Parathyroid adenoma (tissue), 2 donors: ENCODE measurements around the gene C17orf78.

Source experiments
- H2AFZ ChIP-seq: fragments of 300-600 bp; sonication (generic); one replicate; pipeline ENCODE4 v1.7.0; 2017; ENCODE audit warnings: antibody characterized with exemption, mild to moderate bottlenecking
- H3K27ac ChIP-seq: fragments of 300-600 bp; sonication (generic); one replicate; pipeline ENCODE4 v1.7.0; 2017
- H3K27me3 ChIP-seq: fragments of 300-600 bp; sonication (generic); one replicate; pipeline ENCODE4 v1.7.0; 2017; ENCODE audit warnings: low read length; ENCODE audit not compliant: control insufficient read depth, insufficient read depth
- H3K36me3 ChIP-seq: fragments of 300-600 bp; sonication (generic); one replicate; pipeline ENCODE4 v1.7.0; 2017; ENCODE audit warnings: low read length; ENCODE audit not compliant: control insufficient read depth, insufficient read depth
- H3K4me1 ChIP-seq: fragments of 300-600 bp; sonication (generic); one replicate; pipeline ENCODE4 v1.7.0; 2017; ENCODE audit warnings: control low read depth
- H3K4me2 ChIP-seq: fragments of 300-600 bp; sonication (generic); one replicate; pipeline ENCODE4 v1.7.0; 2017; ENCODE audit warnings: low read length
- H3K4me3 ChIP-seq: fragments of 300-600 bp; sonication (generic); one replicate; pipeline ENCODE4 v1.7.0; 2017; ENCODE audit warnings: low read depth, low read length
- H3K79me2 ChIP-seq: fragments of 300-600 bp; sonication (generic); one replicate; pipeline ENCODE4 v1.7.0; 2017; ENCODE audit warnings: control low read depth
- H3K9ac ChIP-seq: fragments of 300-600 bp; sonication (generic); one replicate; pipeline ENCODE4 v1.7.0; 2017; ENCODE audit warnings: mild to moderate bottlenecking
- H3K9me3 ChIP-seq: fragments of 300-600 bp; sonication (generic); one replicate; pipeline ENCODE4 v1.7.0; 2017; ENCODE audit warnings: low read length; ENCODE audit not compliant: control insufficient read depth
- TF ChIP-seq, protein P1 (sequence below): fragments of 300-600 bp; sonication (generic); IDR thresholded peaks from one replicate; pipeline ENCODE4 v1.7.0; 2017; ENCODE audit warnings: antibody characterized with exemption, mild to moderate bottlenecking
- donor health status: primary hyperparathyroidism.

The C17orf78 gene

DNA sequence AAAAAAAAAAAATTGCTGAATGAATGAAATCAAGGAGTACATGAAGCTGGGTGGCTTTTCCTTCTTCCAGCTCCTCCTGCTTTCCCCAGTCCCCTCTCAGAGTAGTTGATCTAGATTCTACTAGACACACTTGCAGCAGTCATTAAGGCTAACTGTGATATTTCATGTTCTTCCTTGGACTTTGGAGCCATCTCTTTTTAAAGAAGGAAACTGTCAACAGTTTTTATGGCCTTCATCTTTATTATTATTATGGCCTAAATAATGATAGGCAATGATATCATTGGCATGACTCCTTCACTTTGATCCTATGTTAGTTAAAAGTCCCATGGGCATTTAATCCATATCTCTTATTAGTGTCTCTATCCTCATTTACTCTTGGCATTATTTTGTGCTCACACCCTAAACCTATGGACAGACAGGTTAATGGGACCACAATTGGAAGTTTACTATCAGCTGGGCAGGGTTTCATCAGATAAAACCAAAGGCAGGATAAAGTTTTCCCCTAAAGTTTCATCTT, 9.7 kb downstream of the C17orf78 start:
- Histone ChIP-seq H3K79me2 (no peaks in the 10 kb centered on the region), H2AFZ (no peak overlapping the region), H3K4me1 (no peaks in the 10 kb centered on the region), H3K4me2 (no peak overlapping the region), H3K4me3 (no peak overlapping the region), H3K27ac (no peak overlapping the region), H3K9ac (no peak overlapping the region), H3K9me3 (no peaks in the 10 kb centered on the region), H3K36me3 (no peaks in the 10 kb centered on the region), H3K27me3 (no peaks in the 10 kb centered on the region)
- TF ChIP-seq, protein P1, sequence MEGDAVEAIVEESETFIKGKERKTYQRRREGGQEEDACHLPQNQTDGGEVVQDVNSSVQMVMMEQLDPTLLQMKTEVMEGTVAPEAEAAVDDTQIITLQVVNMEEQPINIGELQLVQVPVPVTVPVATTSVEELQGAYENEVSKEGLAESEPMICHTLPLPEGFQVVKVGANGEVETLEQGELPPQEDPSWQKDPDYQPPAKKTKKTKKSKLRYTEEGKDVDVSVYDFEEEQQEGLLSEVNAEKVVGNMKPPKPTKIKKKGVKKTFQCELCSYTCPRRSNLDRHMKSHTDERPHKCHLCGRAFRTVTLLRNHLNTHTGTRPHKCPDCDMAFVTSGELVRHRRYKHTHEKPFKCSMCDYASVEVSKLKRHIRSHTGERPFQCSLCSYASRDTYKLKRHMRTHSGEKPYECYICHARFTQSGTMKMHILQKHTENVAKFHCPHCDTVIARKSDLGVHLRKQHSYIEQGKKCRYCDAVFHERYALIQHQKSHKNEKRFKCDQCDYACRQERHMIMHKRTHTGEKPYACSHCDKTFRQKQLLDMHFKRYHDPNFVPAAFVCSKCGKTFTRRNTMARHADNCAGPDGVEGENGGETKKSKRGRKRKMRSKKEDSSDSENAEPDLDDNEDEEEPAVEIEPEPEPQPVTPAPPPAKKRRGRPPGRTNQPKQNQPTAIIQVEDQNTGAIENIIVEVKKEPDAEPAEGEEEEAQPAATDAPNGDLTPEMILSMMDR: no peak

DNA sequence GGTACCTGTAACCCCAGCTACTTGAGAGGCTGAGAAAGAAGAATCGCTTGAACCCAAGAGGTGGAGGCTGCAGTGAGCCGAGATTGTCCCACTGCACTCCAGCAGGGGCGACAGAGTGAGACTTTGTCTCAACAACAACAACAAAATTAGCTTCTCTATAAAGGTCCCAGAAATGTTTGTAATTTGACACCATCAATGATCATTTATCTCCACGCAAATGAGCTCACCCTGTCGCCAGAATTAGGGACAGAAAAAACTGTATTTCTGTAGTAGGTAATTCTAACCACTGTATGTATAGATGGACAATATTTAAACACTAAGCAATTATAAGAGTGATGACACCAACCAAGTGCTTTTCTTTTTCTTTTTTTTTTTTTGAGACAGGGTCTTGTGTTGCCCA, 10.7 kb downstream of the C17orf78 start:
- Histone ChIP-seq H2AFZ (no peak overlapping the region), H3K9me3 (no peaks in the 10 kb centered on the region), H3K27ac (no peak overlapping the region), H3K4me2 (no peak overlapping the region), H3K4me3 (no peak overlapping the region), H3K27me3 (no peaks in the 10 kb centered on the region), H3K79me2 (no peaks in the 10 kb centered on the region), H3K9ac (no peak overlapping the region), H3K4me1 (no peaks in the 10 kb centered on the region), H3K36me3 (no peaks in the 10 kb centered on the region)
- TF ChIP-seq, protein P1: no peak

DNA sequence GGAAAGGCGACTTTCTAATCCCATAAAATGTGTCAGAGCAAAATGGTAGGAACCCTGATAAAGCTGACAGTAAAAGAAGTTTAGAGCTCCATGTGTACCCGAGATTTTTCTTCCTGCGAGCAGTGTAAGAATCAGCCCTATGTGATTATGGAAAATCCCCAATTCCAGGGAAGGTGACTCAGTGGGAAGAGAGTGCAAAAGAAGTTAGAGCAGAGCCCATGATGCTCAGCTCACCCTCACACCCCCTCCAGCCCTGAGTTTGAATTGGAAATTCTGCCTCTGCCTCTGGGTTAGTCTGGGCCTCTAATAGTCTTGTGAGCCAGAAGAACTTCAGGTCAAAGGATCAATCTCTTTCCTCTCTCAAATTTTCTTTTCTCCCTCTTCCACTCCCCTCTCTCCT, 12.5 kb downstream of the C17orf78 start:
- Histone ChIP-seq H3K79me2 (no peaks in the 10 kb centered on the region), H3K9me3 (no peaks in the 10 kb centered on the region), H3K4me3 (no peak overlapping the region), H3K36me3 (no peaks in the 10 kb centered on the region), H3K9ac (no peak overlapping the region), H3K27me3 (no peaks in the 10 kb centered on the region), H3K4me1 (peaks cover 9% of the 10 kb centered on the region), H3K27ac (no peak overlapping the region), H2AFZ (no peak overlapping the region), H3K4me2 (no peak overlapping the region)
- TF ChIP-seq, protein P1: no peak

DNA sequence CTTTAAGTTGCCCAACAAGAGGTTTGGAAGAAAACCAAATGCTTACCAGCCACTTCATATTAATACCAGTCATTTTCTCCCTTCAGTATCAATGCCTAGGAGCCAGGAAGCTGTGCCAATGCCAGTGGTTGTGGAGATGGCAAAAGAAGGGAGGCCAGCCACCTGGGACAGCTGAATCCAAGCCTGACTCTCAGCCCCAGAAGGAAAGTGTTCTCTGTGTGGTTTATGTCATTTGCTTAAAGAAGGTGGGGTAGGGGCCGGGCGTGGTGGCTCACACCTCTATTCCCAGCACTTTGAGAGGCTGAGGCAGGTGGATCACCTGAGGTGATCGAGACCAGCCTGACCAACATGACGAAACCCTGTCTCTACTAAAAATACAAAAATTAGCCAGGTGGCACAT, 13.4 kb downstream of the C17orf78 start:
- Histone ChIP-seq H3K36me3 (no peaks in the 10 kb centered on the region), H3K4me2 (no peak overlapping the region), H3K4me1 (peaks cover 9% of the 10 kb centered on the region), H3K9me3 (no peaks in the 10 kb centered on the region), H3K27me3 (no peaks in the 10 kb centered on the region), H3K79me2 (no peaks in the 10 kb centered on the region), H3K4me3 (no peak overlapping the region), H2AFZ (no peak overlapping the region), H3K9ac (no peak overlapping the region), H3K27ac (no peak overlapping the region)
- TF ChIP-seq, protein P1: no peak

DNA sequence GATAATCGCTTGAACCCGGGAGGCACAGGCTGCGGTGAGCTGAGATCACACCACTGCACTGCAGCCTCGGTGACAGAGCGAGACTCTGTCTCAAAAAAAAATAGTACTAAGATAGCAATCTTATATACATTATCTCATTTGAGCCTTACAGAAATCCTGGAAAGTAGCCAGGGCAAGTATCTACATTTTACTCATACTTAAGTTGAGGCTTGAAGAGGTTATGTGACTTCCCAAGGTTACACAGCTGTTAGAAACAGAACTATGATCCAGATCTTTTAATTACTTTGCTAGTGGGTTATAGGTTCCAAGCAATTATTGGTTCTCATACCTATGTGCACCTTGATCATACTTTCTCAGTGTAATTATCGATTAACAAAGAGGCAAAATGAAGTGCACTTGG, 15.4 kb downstream of the C17orf78 start:
- no peak overlapping the region for H3K27ac ChIP-seq

More for the DNA sequence above, 15.4 kb downstream of the C17orf78 start:
- no peak overlapping the region for H3K9ac ChIP-seq
- no peaks in the 10 kb centered on the region for H3K79me2 ChIP-seq
- no peaks in the 10 kb centered on the region for H3K36me3 ChIP-seq
- H3K4me1 ChIP-seq: peaks cover 9% of the 10 kb centered on the region
- no peaks in the 10 kb centered on the region for H3K9me3 ChIP-seq
- TF ChIP-seq, protein P1: no peak
- H3K4me3 ChIP-seq: no peak overlapping the region
- H3K4me2 ChIP-seq: no peak overlapping the region
- H3K27me3 ChIP-seq: no peaks in the 10 kb centered on the region
- no peak overlapping the region for H2AFZ ChIP-seq
